Mucosa of descending colon (tissue), 3 donors: ENCODE measurements around the gene FEM1B. TPM values are rescaled to one million over a fixed set of nuclear protein-coding genes. Genes with fewer than 3 reads are reported as not detected.

Experiments
- ATAC-seq: fragments of 200-7000 bp; cut with Tn5 transposase; one replicate; pipeline ENCODE4 v1.9.1; 2020; ENCODE audit warnings: mild to moderate bottlenecking, moderate library complexity
- DNase-seq, 3 donors: peaks; one replicate each; pipeline ENCODE4 v3.0.0-alpha.2; 2020
- H3K36me3 ChIP-seq: fragments of 200-600 bp; one replicate; pipeline ENCODE4 v1.8.0; 2021; ENCODE audit warnings: low read depth, mild to moderate bottlenecking
- H3K4me1 ChIP-seq: fragments of 200-600 bp; one replicate; pipeline ENCODE4 v1.8.0; 2021; ENCODE audit warnings: low read depth, mild to moderate bottlenecking
- H3K4me3 ChIP-seq: fragments of 200-600 bp; one replicate; pipeline ENCODE4 v1.8.0; 2021; ENCODE audit warnings: mild to moderate bottlenecking
- H3K9me3 ChIP-seq: fragments of 200-600 bp; one replicate; pipeline ENCODE4 v1.8.0; 2021; ENCODE audit warnings: mild to moderate bottlenecking
- CTCF ChIP-seq: fragments of 200-600 bp; IDR thresholded peaks from one replicate; pipeline ENCODE4 v1.8.0; 2022; ENCODE audit warnings: antibody characterized with exemption, mild to moderate bottlenecking
- intact Hi-C, 2 donors: fragments of 100-400 bp; cut with DNase I in 1 of 2; cut with micrococcal nuclease in 1 of 2; formaldehyde crosslinking; loops; one replicate each; pipeline versions ENCODE4 v1.11.0 to v1.11.1; 2022; cut with DNase I, micrococcal nuclease
- long read RNA-seq, 2 donors: library from polyadenylated mRNA; unstranded; transcript quantifications; one replicate each; pipeline ENCODE4 v2.0.0, GENCODE V29; 2019 to 2021
- total RNA-seq, 3 donors: library from RNA; stranded (reverse); fragmentation: NEBNext Ultra II Directional in 2 of 3; extraction: Animal tissue kit (Norgen Biotek cat#: 25700) in 2 of 3; gene quantifications; one replicate each; pipeline versions ENCODE4 v1.2.1 to v1.2.4, GENCODE V29; 2021 to 2023
- donor health status: DM: no; HTN: no; CAD: no; lungs with moderate emphysema.
- donor health status: DM: no; HTN: no; CAD: no.
- donor health status: DM: no; HTN: yes; CAD: no.

Gene FEM1B
- 10 to 100 TPM; 50.4 to 65.3 (median 65.3) TPM for total RNA-seq
- long read RNA-seq, donor 1, full-length matches to known transcripts: 36 of 39 reads
- long read RNA-seq, donor 1, partial matches to known transcripts: 0 of 39 reads
- long read RNA-seq, donor 1, other reads (novel, unspliced or antisense): 3 of 39 reads
- long read RNA-seq, donor 2, partial matches to known transcripts: 0 of 3 reads
- long read RNA-seq, donor 2, other reads (novel, unspliced or antisense): 3 of 3 reads

DNA sequence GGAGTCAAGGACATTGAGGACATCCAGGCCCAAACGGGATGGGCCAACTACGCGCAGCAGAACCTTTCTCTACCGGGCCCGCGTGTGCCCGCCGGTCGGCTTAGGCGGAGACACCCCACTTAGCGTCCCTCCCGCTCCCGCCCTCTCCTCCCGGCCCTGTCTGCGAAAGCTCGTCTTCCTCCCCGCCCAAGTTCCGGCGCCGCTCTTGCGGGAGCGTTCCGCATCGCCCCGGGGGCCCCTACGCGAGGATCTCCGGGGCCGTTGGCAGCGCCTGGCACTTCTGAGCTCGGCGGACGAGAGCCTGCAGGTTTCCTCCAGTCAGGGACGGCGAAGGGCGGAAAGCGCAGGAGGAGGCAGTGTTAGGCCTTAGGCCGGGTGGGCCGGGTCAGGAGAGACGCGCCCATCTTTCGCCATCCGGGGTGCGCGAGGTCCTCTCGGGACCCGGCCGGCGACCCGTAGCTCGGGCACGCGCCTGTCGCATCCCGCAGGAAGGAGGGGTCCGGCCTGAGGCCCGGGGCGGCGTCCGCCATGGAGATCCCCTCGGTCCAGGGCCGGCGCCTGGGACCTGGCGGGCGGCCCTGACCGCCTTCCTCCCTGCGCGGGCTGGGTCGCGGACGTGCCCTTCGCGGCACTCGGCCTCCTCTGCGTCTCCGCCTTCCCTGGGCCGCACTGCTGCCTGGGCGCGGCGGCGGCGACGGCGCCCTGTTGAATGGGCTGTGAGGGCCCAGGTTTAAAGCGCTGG, at the start of gene FEM1B:
Gene FEM1B (plus strand): TSS at position 143 of the 742 bp plus-strand sequence. CDS start 673 bp downstream, outside the sequence.
- ATAC-seq: peak; percentile 94
- H3K9me3 ChIP-seq: no peaks in the 10 kb centered on the region
- DNase-seq: peak; percentile 90 to 95 (median 94)
- H3K4me3 ChIP-seq: peak within 1 kb of the TSS; percentile 94
- no peaks in the 10 kb centered on the region for H3K36me3 ChIP-seq
- TF ChIP-seq CTCF: no peak
- intact Hi-C loops: no loop called here
- H3K4me1 ChIP-seq: peaks cover 33% of the 10 kb centered on the region

DNA sequence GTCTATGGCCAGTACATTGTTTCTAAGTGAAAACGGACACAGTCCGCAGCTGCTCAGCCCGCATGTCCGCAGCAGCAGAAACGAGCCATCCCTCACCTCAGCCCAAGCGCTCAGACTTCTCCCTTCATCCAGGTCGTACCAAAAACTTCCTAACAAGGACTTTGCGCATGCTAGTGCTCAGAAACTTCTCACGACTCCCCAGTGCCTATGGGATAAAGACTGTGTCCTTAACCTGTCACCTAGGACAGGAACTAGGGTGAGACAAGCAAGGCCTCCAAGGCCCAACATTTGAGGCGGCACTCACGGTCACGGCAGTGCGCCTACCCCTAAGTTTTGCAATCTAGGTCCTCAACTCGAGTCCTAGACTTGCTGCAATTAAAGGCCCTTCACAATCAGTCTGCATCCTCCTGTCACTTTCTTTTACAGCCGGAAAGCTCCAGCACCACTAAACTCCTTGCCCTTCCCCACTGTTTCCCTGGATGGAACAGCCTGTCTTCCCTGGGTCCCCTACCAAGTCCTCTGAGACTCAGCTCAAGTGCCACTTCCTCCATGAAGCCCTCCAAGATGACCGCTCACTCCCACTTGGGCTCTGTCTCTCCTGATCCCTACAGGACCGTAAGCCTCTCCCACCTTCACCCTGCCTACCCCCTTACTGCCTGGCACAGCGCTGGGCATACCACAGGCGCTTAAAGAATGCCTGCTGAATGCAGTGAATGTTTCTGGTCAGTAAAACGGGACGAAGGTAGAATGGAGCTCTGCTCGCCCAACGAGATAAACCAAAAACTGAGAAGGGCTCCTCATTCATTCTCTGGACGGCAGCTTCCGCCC, 49.2 kb upstream of the FEM1B start:
- intact Hi-C loops: no loop called here
- TF ChIP-seq CTCF: no peak
- Histone ChIP-seq H3K36me3 (no peaks in the 10 kb centered on the region), H3K4me3 (peak overlapping the region; percentile 67), H3K4me1 (peaks cover 25% of the 10 kb centered on the region), H3K9me3 (no peaks in the 10 kb centered on the region)
- DNase-seq (peak in 1 of 3 donors; percentile 24), ATAC-seq (no peak)

GRCh38 chr15:68228971-68229385, 48.6 kb upstream of the FEM1B start:
- ATAC-seq: peak; percentile 5
- intact Hi-C loops: no loop called here
- Histone ChIP-seq H3K4me3 (peak overlapping the region; percentile 67), H3K36me3 (no peaks in the 10 kb centered on the region), H3K4me1 (peaks cover 25% of the 10 kb centered on the region), H3K9me3 (no peaks in the 10 kb centered on the region)
- no peak for TF ChIP-seq CTCF
- DNase-seq: peak in 1 of 3 donors; percentile 29

DNA sequence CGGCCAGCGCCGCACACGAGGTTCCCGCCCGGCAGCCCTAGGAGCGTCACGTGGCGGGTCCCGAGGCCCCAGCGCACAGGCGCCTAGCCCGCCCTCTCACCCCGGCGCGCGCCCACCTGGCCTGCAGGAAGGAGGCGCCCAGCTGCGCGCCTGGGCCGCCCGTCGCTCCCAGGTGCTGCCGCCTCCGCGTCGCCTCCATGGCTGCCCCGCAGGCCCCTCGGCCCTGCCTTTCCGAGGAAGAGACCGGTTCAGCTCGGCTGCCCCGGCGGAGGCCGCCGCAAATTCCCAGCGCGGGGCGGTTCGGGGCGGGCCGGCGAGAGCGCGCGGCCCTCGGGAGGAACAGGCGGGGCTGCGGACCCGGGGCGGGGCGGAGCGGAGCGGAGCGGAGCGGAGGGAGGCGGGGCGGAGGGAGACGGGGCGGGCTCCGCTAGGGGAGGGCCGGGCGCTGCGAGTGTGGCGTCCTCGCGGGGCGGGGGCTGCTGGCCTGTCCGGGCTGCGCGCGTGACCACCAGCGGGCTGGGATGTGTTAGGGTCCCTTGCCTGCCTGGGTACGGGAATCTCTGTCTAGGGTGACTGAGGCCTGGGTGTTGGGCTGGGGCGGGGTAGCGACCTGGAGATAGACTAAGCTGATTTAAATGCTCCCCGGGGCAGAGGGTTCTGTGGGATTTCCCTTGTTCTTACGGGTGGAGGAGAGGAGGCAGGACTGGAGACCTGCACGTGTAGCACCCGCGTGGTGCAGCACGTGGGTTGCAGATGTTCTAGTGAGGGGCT, 48.0 kb upstream of the FEM1B start, which contains the start of gene CLN6:
Gene CLN6 (minus strand): TSS at position 343 of the 771 bp plus-strand sequence. CDS start 144 bp downstream, at position 199.
- H3K9me3 ChIP-seq: no peaks in the 10 kb centered on the region
- intact Hi-C loops: no loop called here
- ATAC-seq: peak; percentile 95

More for the DNA sequence above, 48.0 kb upstream of the FEM1B start, which contains the start of gene CLN6:
- DNase-seq: peak; percentile 82 to 89 (median 88)
- no peaks in the 10 kb centered on the region for H3K36me3 ChIP-seq
- no peak for TF ChIP-seq CTCF
- H3K4me3 ChIP-seq: peak within 1 kb of the TSS; percentile 67
- peaks cover 25% of the 10 kb centered on the region for H3K4me1 ChIP-seq
